ENCODE measurements around the gene LTA. TPM values are rescaled to one million over a fixed set of nuclear protein-coding genes. Genes with fewer than 3 reads are reported as not detected.
"Not testable (repeated sequence)": the region's sequence is repeated elsewhere in the genome, so short reads cannot be mapped to it uniquely, and the experiment has no call there.

The LTA gene
- total RNA-seq, 1 donor from 2014 or later: not detected

DNA sequence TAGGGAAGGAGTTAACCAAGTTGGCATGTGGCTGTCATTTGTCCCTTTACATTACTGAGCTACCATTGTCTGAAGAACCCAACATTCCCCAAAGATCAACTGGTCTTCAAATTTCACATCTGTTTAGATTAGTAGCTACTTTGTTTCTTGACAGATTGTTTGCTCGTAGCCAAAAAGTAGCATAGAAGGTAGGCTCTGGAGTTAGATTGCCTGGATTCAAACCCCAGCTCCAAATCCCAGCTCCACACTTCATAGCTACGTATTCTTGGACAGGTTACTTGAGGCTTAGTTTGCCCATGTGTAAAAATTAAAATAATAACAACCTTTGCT, 23.6 kb upstream of the LTA start:
- peaks cover 3 to 25% (median 21%) of the 10 kb centered on the region in 3 donors for H3K36me3 ChIP-seq (ENCODE audit: control insufficient read depth in 3 of 3, insufficient read depth in 3 of 3, low read length in 3 of 3)
- H3K27ac ChIP-seq (ENCODE audit: low read depth, low read length): peak overlapping the region; percentile 87
- H3K9me3 ChIP-seq (ENCODE audit: control insufficient read depth in 3 of 3, low read length in 3 of 3): no peaks in the 10 kb centered on the region
- H3K9ac ChIP-seq (ENCODE audit: low read depth in 1 of 3, low read length in 3 of 3): peak overlapping the region; percentile 69 to 83 (median 77)
- peak overlapping the region; percentile 58 to 82 (median 72) for H3K4me3 ChIP-seq (ENCODE audit: low read length in 3 of 3)
- no peaks in the 10 kb centered on the region for H3K27me3 ChIP-seq (ENCODE audit: control insufficient read depth in 3 of 3, insufficient read depth in 3 of 3, low read length in 3 of 3)
- peaks cover 14 to 30% (median 26%) of the 10 kb centered on the region in 3 donors for H3K4me1 ChIP-seq (ENCODE audit: control insufficient read depth in 3 of 3, insufficient read depth in 3 of 3, low read length in 3 of 3)

DNA sequence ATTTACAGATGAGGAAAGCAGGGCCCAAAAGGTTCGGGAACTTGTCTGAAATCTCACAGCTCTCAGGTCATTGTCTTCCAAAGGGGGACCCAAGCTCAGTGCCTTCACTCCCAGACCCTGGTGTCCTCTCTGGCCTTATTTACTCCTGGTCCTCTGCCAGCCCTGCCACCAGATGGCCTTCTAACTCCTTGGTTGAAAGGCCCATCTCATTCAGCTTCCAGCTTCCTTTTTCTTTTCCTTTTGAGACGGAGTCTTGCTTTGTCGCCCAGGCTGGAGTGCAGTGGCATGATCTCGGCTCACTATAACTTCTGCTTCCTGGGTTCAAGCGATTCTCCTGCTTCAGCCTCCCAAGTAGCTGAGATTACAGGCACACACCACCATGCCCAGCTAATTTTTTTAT, 20.7 kb upstream of the LTA start:
- H3K36me3 ChIP-seq (ENCODE audit: control insufficient read depth in 3 of 3, insufficient read depth in 3 of 3, low read length in 3 of 3): peaks cover 3 to 27% (median 27%) of the 10 kb centered on the region in 3 donors
- not testable (repeated sequence) for H3K27me3 ChIP-seq (ENCODE audit: control insufficient read depth in 3 of 3, insufficient read depth in 3 of 3, low read length in 3 of 3); H3K27ac ChIP-seq (ENCODE audit: low read depth, low read length); H3K4me3 ChIP-seq (ENCODE audit: low read length in 3 of 3); H3K9me3 ChIP-seq (ENCODE audit: control insufficient read depth in 3 of 3, low read length in 3 of 3); H3K9ac ChIP-seq (ENCODE audit: low read depth in 1 of 3, low read length in 3 of 3)
- peaks cover 13 to 24% (median 22%) of the 10 kb centered on the region in 3 donors for H3K4me1 ChIP-seq (ENCODE audit: control insufficient read depth in 3 of 3, insufficient read depth in 3 of 3, low read length in 3 of 3)

DNA sequence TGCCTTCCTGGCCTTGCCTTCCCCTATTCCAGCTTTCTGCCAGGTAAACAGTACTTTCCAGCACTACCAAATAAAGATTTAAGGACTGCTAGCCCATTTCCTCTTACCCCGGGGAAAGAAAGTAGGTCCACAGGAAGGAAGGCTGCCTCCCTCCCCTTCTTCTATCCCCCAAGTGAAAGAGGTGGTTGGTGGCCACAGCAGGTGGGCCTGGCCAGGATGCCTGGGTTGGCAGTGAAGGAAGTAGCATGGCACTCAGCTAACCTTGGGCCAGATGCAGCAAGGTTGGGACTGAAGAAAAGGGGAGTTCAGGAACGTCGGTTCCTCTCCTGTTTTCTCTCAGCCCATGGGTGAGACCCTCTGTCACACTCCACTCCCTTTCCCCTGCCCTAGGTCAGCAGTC, 15.8 kb upstream of the LTA start:
- Histone ChIP-seq H3K4me3 (ENCODE audit: low read length in 3 of 3) (no peak overlapping the region), H3K9ac (ENCODE audit: low read depth in 1 of 3, low read length in 3 of 3) (no peak overlapping the region), H3K4me1 (ENCODE audit: control insufficient read depth in 3 of 3, insufficient read depth in 3 of 3, low read length in 3 of 3) (peaks cover 27 to 42% (median 37%) of the 10 kb centered on the region in 3 donors), H3K27ac (ENCODE audit: low read depth, low read length) (no peak overlapping the region), H3K27me3 (ENCODE audit: control insufficient read depth in 3 of 3, insufficient read depth in 3 of 3, low read length in 3 of 3) (no peaks in the 10 kb centered on the region), H3K9me3 (ENCODE audit: control insufficient read depth in 3 of 3, low read length in 3 of 3) (no peaks in the 10 kb centered on the region), H3K36me3 (ENCODE audit: control insufficient read depth in 3 of 3, insufficient read depth in 3 of 3, low read length in 3 of 3) (peaks cover 24 to 29% (median 29%) of the 10 kb centered on the region in 3 donors)

DNA sequence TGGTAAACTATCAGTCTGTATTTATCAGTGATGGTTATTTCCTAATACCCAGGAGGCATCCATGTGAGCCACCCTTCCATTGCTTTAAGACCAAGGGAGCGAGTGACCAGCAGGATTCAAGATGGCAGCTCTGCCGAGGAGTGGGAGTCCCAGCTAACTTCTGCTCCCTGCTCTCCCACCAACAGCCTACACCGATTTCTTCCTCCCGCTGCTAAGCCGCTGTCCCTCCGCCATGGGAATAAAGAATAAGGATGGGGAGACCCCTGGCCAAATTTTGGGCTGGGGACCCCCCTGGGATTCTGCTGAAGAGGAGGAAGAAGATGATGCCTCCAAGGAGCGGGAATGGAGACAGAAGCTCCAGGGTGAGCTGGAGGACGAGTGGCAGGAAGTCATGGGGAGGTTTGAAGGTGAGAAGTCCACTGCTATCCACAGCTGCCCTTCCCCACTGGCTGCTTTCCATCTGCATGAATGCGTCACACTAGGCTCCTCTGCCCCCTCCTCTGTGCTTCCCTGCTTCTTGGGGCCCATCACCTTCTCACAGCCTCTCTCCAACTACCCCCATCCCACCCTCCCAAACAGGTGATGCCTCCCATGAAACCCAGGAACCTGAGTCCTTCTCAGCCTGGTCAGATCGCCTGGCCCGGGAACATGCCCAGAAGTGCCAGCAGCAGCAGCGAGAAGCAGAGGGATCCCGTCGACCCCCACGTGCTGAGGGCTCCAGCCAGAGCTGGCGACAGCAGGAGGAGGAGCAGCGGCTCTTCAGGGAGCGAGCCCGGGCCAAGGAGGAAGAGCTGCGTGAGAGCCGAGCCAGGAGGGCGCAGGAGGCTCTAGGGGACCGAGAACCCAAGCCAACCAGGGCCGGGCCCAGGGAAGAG, 14.4 kb upstream of the LTA start:
- Histone ChIP-seq H3K4me3 (ENCODE audit: low read length in 3 of 3) (peak overlapping the region in 1 of 3 donors; percentile 6), H3K4me1 (ENCODE audit: control insufficient read depth in 3 of 3, insufficient read depth in 3 of 3, low read length in 3 of 3) (peaks cover 27 to 42% (median 37%) of the 10 kb centered on the region in 3 donors), H3K27ac (ENCODE audit: low read depth, low read length) (peak overlapping the region; percentile 33), H3K9me3 (ENCODE audit: control insufficient read depth in 3 of 3, low read length in 3 of 3) (no peaks in the 10 kb centered on the region), H3K27me3 (ENCODE audit: control insufficient read depth in 3 of 3, insufficient read depth in 3 of 3, low read length in 3 of 3) (no peaks in the 10 kb centered on the region), H3K9ac (ENCODE audit: low read depth in 1 of 3, low read length in 3 of 3) (peak overlapping the region in 1 of 3 donors; percentile 40), H3K36me3 (ENCODE audit: control insufficient read depth in 3 of 3, insufficient read depth in 3 of 3, low read length in 3 of 3) (peaks cover 24 to 29% (median 28%) of the 10 kb centered on the region in 3 donors)

DNA sequence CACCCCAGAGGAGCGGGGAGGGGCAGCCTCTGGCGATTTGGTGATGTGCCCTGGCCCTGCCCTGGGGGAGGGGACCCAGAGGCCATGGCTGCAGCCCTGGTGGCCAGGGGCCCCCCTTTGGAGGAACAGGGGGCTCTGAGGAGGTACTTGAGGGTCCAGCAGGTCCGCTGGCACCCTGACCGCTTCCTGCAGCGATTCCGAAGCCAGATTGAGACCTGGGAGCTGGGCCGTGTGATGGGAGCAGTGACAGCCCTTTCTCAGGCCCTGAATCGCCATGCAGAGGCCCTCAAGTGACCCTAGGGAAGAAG, 13.8 kb upstream of the LTA start:
- peak overlapping the region in 1 of 3 donors; percentile 29 for H3K4me3 ChIP-seq (ENCODE audit: low read length in 3 of 3)
- peaks cover 24 to 28% (median 28%) of the 10 kb centered on the region in 3 donors for H3K36me3 ChIP-seq (ENCODE audit: control insufficient read depth in 3 of 3, insufficient read depth in 3 of 3, low read length in 3 of 3)
- no peaks in the 10 kb centered on the region for H3K9me3 ChIP-seq (ENCODE audit: control insufficient read depth in 3 of 3, low read length in 3 of 3)
- no peaks in the 10 kb centered on the region for H3K27me3 ChIP-seq (ENCODE audit: control insufficient read depth in 3 of 3, insufficient read depth in 3 of 3, low read length in 3 of 3)
- peaks cover 27 to 42% (median 37%) of the 10 kb centered on the region in 3 donors for H3K4me1 ChIP-seq (ENCODE audit: control insufficient read depth in 3 of 3, insufficient read depth in 3 of 3, low read length in 3 of 3)
- peak overlapping the region; percentile 33 for H3K27ac ChIP-seq (ENCODE audit: low read depth, low read length)
- H3K9ac ChIP-seq (ENCODE audit: low read depth in 1 of 3, low read length in 3 of 3): peak overlapping the region in 1 of 3 donors; percentile 16

DNA sequence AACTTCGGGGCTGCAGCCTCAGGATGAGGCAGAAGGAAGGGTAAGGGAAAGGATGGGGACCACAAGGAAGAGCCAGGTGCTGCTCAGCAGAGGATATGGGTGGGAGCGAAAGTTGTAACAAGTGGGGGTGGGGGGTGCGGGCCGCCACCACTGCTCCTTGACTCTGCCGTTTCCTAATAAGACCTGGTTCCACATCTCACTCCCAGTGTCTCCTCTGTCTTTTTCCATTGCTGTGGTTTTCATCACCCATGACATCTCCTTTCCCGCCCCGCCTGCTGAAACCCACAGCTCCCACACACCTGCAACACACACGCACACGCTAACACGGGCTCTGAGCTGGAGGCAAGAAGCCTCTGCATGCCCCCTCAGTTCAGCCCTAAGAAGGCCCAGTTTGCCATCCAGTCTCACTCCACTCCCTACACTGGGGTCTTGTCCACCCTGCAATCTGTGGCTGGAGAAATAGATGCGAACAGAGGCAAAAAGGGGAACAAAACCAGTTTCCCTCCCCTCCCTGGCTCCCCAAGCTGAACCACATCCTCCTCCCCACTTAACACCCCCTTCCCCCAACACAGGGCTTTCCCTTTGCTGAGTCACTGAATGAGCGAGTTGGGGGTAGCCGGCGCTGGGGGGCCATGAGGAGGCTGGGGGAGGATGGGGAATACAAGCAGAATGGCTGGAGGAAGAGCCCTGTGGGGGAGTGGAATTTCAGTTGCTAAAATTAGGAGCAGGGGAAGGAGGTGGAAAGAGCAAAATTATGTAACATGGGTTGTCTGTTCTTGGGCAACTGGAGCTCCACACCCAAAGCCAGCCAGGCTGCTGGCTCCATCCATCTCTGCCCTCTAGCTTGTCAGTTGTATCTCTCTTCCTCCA, 13.2 kb upstream of the LTA start:
- Histone ChIP-seq H3K27ac (ENCODE audit: low read depth, low read length) (peak overlapping the region; percentile 69), H3K36me3 (ENCODE audit: control insufficient read depth in 3 of 3, insufficient read depth in 3 of 3, low read length in 3 of 3) (peaks cover 24 to 28% (median 24%) of the 10 kb centered on the region in 3 donors), H3K9me3 (ENCODE audit: control insufficient read depth in 3 of 3, low read length in 3 of 3) (no peaks in the 10 kb centered on the region), H3K9ac (ENCODE audit: low read depth in 1 of 3, low read length in 3 of 3) (peak overlapping the region in 2 of 3 donors; percentile 23 to 45), H3K27me3 (ENCODE audit: control insufficient read depth in 3 of 3, insufficient read depth in 3 of 3, low read length in 3 of 3) (no peaks in the 10 kb centered on the region), H3K4me1 (ENCODE audit: control insufficient read depth in 3 of 3, insufficient read depth in 3 of 3, low read length in 3 of 3) (peaks cover 27 to 42% (median 37%) of the 10 kb centered on the region in 3 donors), H3K4me3 (ENCODE audit: low read length in 3 of 3) (peak overlapping the region in 2 of 3 donors; percentile 4 to 29)

DNA sequence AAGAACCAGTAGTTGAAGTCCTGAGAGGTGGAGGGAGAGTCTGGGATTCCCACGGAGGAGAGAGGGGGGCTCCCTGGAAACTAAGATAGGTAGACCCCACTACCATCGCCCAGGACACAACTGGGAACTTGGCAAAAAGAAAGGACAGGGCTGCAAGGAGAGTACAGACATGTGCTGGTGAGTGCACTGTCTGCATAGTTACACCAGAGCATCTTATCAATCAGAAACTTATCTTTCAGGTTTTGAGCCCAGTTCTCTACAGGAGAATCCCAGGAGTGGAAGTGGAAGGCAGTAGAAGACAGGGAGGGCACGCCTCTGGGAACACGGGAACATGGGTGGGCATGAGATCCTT, 12.5 kb upstream of the LTA start:
- peaks cover 21 to 28% (median 24%) of the 10 kb centered on the region in 3 donors for H3K36me3 ChIP-seq (ENCODE audit: control insufficient read depth in 3 of 3, insufficient read depth in 3 of 3, low read length in 3 of 3)
- peaks cover 27 to 42% (median 37%) of the 10 kb centered on the region in 3 donors for H3K4me1 ChIP-seq (ENCODE audit: control insufficient read depth in 3 of 3, insufficient read depth in 3 of 3, low read length in 3 of 3)
- peak overlapping the region; percentile 69 for H3K27ac ChIP-seq (ENCODE audit: low read depth, low read length)
- H3K4me3 ChIP-seq (ENCODE audit: low read length in 3 of 3): peak overlapping the region in 2 of 3 donors; percentile 29 to 32
- H3K9me3 ChIP-seq (ENCODE audit: control insufficient read depth in 3 of 3, low read length in 3 of 3): no peaks in the 10 kb centered on the region
- no peaks in the 10 kb centered on the region for H3K27me3 ChIP-seq (ENCODE audit: control insufficient read depth in 3 of 3, insufficient read depth in 3 of 3, low read length in 3 of 3)
- peak overlapping the region in 1 of 3 donors; percentile 62 for H3K9ac ChIP-seq (ENCODE audit: low read depth in 1 of 3, low read length in 3 of 3)

DNA sequence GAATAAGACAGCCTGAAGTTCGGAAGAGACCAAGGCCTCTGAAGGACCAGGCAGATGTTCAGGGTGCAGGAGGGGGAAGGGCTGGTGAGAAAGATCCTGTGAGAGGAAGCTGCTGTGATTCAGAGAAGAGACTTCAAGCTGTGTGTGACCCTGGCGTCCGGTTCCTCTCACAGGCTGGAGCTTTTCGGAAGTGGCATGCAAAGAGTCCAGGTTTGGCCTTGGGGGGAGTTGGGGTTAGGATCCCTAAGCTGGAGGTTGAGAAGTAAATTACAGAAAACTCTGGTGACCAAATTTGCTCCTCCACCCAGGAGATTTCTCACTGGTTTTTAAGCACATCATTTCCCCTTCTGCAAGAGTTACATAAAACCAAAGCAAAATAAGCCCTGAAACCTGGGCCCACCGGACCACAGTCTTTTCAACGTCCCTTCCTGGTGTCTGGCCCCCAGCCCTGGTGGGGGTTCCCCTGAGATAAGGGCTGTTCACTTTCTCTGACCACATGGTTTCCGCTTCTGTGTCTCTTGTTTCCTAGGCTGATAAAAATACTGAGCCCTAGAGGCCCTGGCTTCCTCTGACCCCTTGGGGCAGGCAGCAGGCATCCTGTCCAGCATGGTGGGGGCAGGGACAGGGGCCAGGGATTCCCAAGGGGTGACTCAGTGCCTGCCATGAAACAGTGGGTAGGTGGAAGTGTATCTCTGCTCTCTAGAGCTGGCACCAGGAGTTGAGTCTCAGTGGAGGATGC, 12.0 kb upstream of the LTA start:
- peak overlapping the region; percentile 69 for H3K27ac ChIP-seq (ENCODE audit: low read depth, low read length)
- peak overlapping the region in 1 of 3 donors; percentile 62 for H3K9ac ChIP-seq (ENCODE audit: low read depth in 1 of 3, low read length in 3 of 3)
- H3K4me3 ChIP-seq (ENCODE audit: low read length in 3 of 3): peak overlapping the region in 1 of 3 donors; percentile 32
- H3K9me3 ChIP-seq (ENCODE audit: control insufficient read depth in 3 of 3, low read length in 3 of 3): no peaks in the 10 kb centered on the region
- H3K4me1 ChIP-seq (ENCODE audit: control insufficient read depth in 3 of 3, insufficient read depth in 3 of 3, low read length in 3 of 3): peaks cover 27 to 42% (median 37%) of the 10 kb centered on the region in 3 donors
- no peaks in the 10 kb centered on the region for H3K27me3 ChIP-seq (ENCODE audit: control insufficient read depth in 3 of 3, insufficient read depth in 3 of 3, low read length in 3 of 3)
- peaks cover 21 to 28% (median 24%) of the 10 kb centered on the region in 3 donors for H3K36me3 ChIP-seq (ENCODE audit: control insufficient read depth in 3 of 3, insufficient read depth in 3 of 3, low read length in 3 of 3)

DNA sequence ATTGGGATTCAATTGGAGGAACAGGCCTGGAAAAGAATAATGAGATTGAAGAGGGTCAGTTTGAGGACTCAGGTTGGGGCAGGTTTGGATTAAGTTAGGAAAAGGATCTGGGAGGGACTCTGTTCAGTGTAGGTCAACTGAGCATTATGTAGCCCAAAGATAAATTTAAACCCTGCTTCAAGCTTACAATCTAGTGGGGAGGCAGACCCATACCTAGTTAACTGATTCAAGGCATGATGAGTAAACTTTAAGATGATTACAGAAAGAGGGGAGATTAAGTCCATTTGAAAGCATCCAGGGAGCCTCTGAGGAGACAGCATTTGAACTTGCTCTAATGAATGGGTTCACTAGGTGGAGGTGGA, 11.4 kb upstream of the LTA start:
- no peak overlapping the region for H3K4me3 ChIP-seq (ENCODE audit: low read length in 3 of 3)
- H3K9ac ChIP-seq (ENCODE audit: low read depth in 1 of 3, low read length in 3 of 3): no peak overlapping the region
- no peaks in the 10 kb centered on the region for H3K27me3 ChIP-seq (ENCODE audit: control insufficient read depth in 3 of 3, insufficient read depth in 3 of 3, low read length in 3 of 3)
- H3K27ac ChIP-seq (ENCODE audit: low read depth, low read length): peak overlapping the region; percentile 69
- peaks cover 21 to 28% (median 24%) of the 10 kb centered on the region in 3 donors for H3K36me3 ChIP-seq (ENCODE audit: control insufficient read depth in 3 of 3, insufficient read depth in 3 of 3, low read length in 3 of 3)
- peaks cover 27 to 42% (median 37%) of the 10 kb centered on the region in 3 donors for H3K4me1 ChIP-seq (ENCODE audit: control insufficient read depth in 3 of 3, insufficient read depth in 3 of 3, low read length in 3 of 3)
- no peaks in the 10 kb centered on the region for H3K9me3 ChIP-seq (ENCODE audit: control insufficient read depth in 3 of 3, low read length in 3 of 3)
